IMR-90 (cell line): Measurements from ENCODE around the gene FNDC4. TPM values are rescaled to one million over a fixed set of nuclear protein-coding genes. Genes with fewer than 3 reads are reported as not detected.

Source experiments
- ATAC-seq: fragments of 200-7000 bp; cut with Tn5 transposase; 2 replicates; pipeline ENCODE4 v1.9.1; 2020; ENCODE audit warnings: low read depth, mild to moderate bottlenecking, moderate library complexity
- BruUV-seq: library from RNA; stranded (reverse); fragments of 400-500 nt; replicated peaks from 2 replicates; lab custom pipeline; 2021; lab: Mats Ljungman, UMichigan
- CTCF ChIA-PET: fragments of 300-600 bp; formaldehyde crosslinking; extraction: SDS; loops from one replicate; lab custom pipeline; 2021; ENCODE audit warnings: antibody characterized with exemption; lab: Yijun Ruan, JAX
- POLR2A ChIA-PET: fragments of 300-600 bp; sonication (Branson Sonifier 250); formaldehyde crosslinking; loops from one replicate; lab custom pipeline; 2022; ENCODE audit warnings: antibody characterized with exemption; ENCODE audit not compliant: unreplicated experiment; lab: Charles Lee
- DNase-seq: peaks from one replicate; pipeline ENCODE4 v3.0.0; 2013
- H2AFZ ChIP-seq: replicated peaks from 2 replicates; pipeline ENCODE3; 2013; ENCODE audit warnings: low read length, mild to moderate bottlenecking; ENCODE audit not compliant: poor library complexity
- H2AK5ac ChIP-seq: 2 replicates; pipeline ENCODE4 v1.6.1; 2013; ENCODE audit warnings: low read depth, low read length, inconsistent platforms
- H2AK9ac ChIP-seq: replicated peaks from 2 replicates; pipeline ENCODE3; 2013; ENCODE audit warnings: mild to moderate bottlenecking, low read depth, low read length, moderate library complexity; ENCODE audit not compliant: poor library complexity
- H2BK120ac ChIP-seq: 2 replicates; pipeline ENCODE4 v1.6.1; 2013; ENCODE audit warnings: low read depth, low read length, inconsistent platforms
- H2BK15ac ChIP-seq: 3 replicates; pipeline ENCODE4 v1.6.1; 2013; ENCODE audit warnings: low read depth, low read length, inconsistent platforms
- H2BK20ac ChIP-seq: 2 replicates; pipeline ENCODE4 v1.6.1; 2013; ENCODE audit warnings: low read depth, mild to moderate bottlenecking, inconsistent platforms, low read length, moderate library complexity
- H2BK5ac ChIP-seq: 2 replicates; pipeline ENCODE4 v1.6.1; 2013; ENCODE audit warnings: mild to moderate bottlenecking, low read depth, low read length, inconsistent platforms; ENCODE audit not compliant: poor library complexity, severe bottlenecking
- H3K14ac ChIP-seq: replicated peaks from 2 replicates; pipeline ENCODE4 v1.6.1; 2013; ENCODE audit warnings: low read depth, low read length, inconsistent platforms
- H3K18ac ChIP-seq: 2 replicates; pipeline ENCODE4 v1.6.1; 2013; ENCODE audit warnings: low read depth, low read length, control low read depth
- H3K23ac ChIP-seq: 2 replicates; pipeline ENCODE4 v1.6.1; 2013; ENCODE audit warnings: low read depth, low read length, inconsistent platforms
- H3K27ac ChIP-seq: 2 replicates; pipeline ENCODE4 v1.5.1; 2013; ENCODE audit warnings: mild to moderate bottlenecking, control low read depth, low read length; ENCODE audit not compliant: insufficient read depth
- H3K27me3 ChIP-seq: 2 replicates; pipeline ENCODE4 v1.6.1; 2013; ENCODE audit warnings: low read length; ENCODE audit not compliant: control insufficient read depth, insufficient read depth
- H3K36me3 ChIP-seq: 2 replicates; pipeline ENCODE4 v1.6.1; 2013; ENCODE audit warnings: low read length, mixed read lengths; ENCODE audit not compliant: control insufficient read depth, insufficient read depth
- H3K4ac ChIP-seq: 2 replicates; pipeline ENCODE4 v1.6.1; 2013; ENCODE audit warnings: low read depth, low read length, inconsistent platforms
- H3K4me1 ChIP-seq: 2 replicates; pipeline ENCODE4 v1.6.1; 2013; ENCODE audit warnings: low read length, mixed read lengths; ENCODE audit not compliant: control insufficient read depth, insufficient read depth
- H3K4me2 ChIP-seq: 2 replicates; pipeline ENCODE4 v1.6.1; 2013; ENCODE audit warnings: low read depth, mild to moderate bottlenecking, control low read depth, low read length, moderate library complexity
- H3K4me3 ChIP-seq: 2 replicates; pipeline ENCODE4 v1.5.1; 2013; ENCODE audit warnings: low read depth, mild to moderate bottlenecking, control low read depth, low read length, moderate library complexity; ENCODE audit not compliant: insufficient read depth
- H3K56ac ChIP-seq: 2 replicates; pipeline ENCODE4 v1.6.1; 2013; ENCODE audit warnings: low read length, inconsistent platforms; ENCODE audit not compliant: insufficient read depth; ENCODE audit errors: extremely low read depth
- H3K79me1 ChIP-seq, 2 experiments: 2 replicates each; pipeline ENCODE4 v1.6.1; 2013; ENCODE audit warnings: low read length in 2 of 2, inconsistent platforms in 1 of 2, low read depth in 1 of 2
- H3K9ac ChIP-seq: 2 replicates; pipeline ENCODE4 v1.6.1; 2013; ENCODE audit warnings: low read depth, low read length, control low read depth
- H3K9me1 ChIP-seq: 2 replicates; pipeline ENCODE4 v1.6.1; 2013; ENCODE audit warnings: low read length, inconsistent platforms; ENCODE audit not compliant: insufficient read depth
- H3K9me3 ChIP-seq: 2 replicates; pipeline ENCODE4 v1.6.1; 2013; ENCODE audit warnings: low read length; ENCODE audit not compliant: control insufficient read depth, insufficient read depth
- H4K20me1 ChIP-seq: 2 replicates; pipeline ENCODE4 v1.6.1; 2013; ENCODE audit warnings: low read length, inconsistent platforms; ENCODE audit not compliant: insufficient read depth
- H4K5ac ChIP-seq: 2 replicates; pipeline ENCODE4 v1.6.1; 2013; ENCODE audit warnings: mild to moderate bottlenecking, low read depth, low read length, control low read depth
- H4K8ac ChIP-seq, 2 experiments: 2 replicates each; pipeline ENCODE4 v1.6.1; 2013; ENCODE audit warnings: low read depth in 2 of 2, low read length in 2 of 2, control low read depth in 1 of 2, inconsistent platforms in 1 of 2
- H4K91ac ChIP-seq: 2 replicates; pipeline ENCODE4 v1.6.1; 2013; ENCODE audit warnings: low read depth, low read length, inconsistent platforms; ENCODE audit not compliant: insufficient read depth
- BHLHE40 ChIP-seq: fragments of 150-350 bp; IDR thresholded peaks from 2 replicates; pipeline ENCODE4 v1.6.1; 2016; ENCODE audit warnings: mild to moderate bottlenecking, low read depth, low read length
- CEBPB ChIP-seq: IDR thresholded peaks from 2 replicates; pipeline ENCODE4 v1.6.1; 2012; ENCODE audit warnings: low read depth, low read length, improper control_type of control experiment
- CHD1 ChIP-seq: IDR thresholded peaks from 2 replicates; pipeline ENCODE4 v1.6.1; 2012; ENCODE audit warnings: low read depth, low read length, improper control_type of control experiment
- ELK1 ChIP-seq: fragments of 150-350 bp; IDR thresholded peaks from 2 replicates; pipeline ENCODE4 v1.6.1; 2016; ENCODE audit warnings: low read depth, mild to moderate bottlenecking, low read length, moderate library complexity, borderline replicate concordance
- FOS ChIP-seq: fragments of 150-350 bp; IDR thresholded peaks from 2 replicates; pipeline ENCODE4 v1.6.1; 2016; ENCODE audit warnings: low read depth, low read length
- MAFK ChIP-seq: IDR thresholded peaks from 2 replicates; pipeline ENCODE4 v1.6.1; 2012; ENCODE audit warnings: low read depth, low read length, improper control_type of control experiment
- MXI1 ChIP-seq: IDR thresholded peaks from 2 replicates; pipeline ENCODE4 v1.6.1; 2012; ENCODE audit warnings: low read depth, mild to moderate bottlenecking, low read length, moderate library complexity, borderline replicate concordance
- NFE2L2 ChIP-seq: fragments of 150-350 bp; IDR thresholded peaks from 2 replicates; pipeline ENCODE4 v1.6.1; 2016; ENCODE audit warnings: low read depth, mild to moderate bottlenecking, low read length
- POLR2A ChIP-seq: IDR thresholded peaks from 2 replicates; pipeline ENCODE4 v1.6.1; 2012; ENCODE audit warnings: mild to moderate bottlenecking, low read depth, low read length
- RAD21 ChIP-seq: IDR thresholded peaks from 2 replicates; pipeline ENCODE4 v1.6.1; 2012; ENCODE audit warnings: low read length, improper control_type of control experiment
- RCOR1 ChIP-seq: IDR thresholded peaks from 2 replicates; pipeline ENCODE4 v1.6.1; 2012; ENCODE audit warnings: mild to moderate bottlenecking, low read length, improper control_type of control experiment; ENCODE audit not compliant: insufficient replicate concordance
- RFX5 ChIP-seq: IDR thresholded peaks from 2 replicates; pipeline ENCODE4 v1.8.0; 2012; ENCODE audit warnings: low read depth, mild to moderate bottlenecking, low read length, moderate library complexity
- SMC3 ChIP-seq: fragments of 150-350 bp; IDR thresholded peaks from 2 replicates; pipeline ENCODE4 v1.6.1; 2016; ENCODE audit warnings: low read depth, mild to moderate bottlenecking, antibody characterized with exemption, low read length, moderate library complexity
- USF2 ChIP-seq: fragments of 150-350 bp; IDR thresholded peaks from 2 replicates; pipeline ENCODE4 v1.6.1; 2017; ENCODE audit warnings: mild to moderate bottlenecking, antibody characterized with exemption, low read length, low read depth
- WGBS, 2 experiments: methylation state at CpG; one replicate each; pipeline versions ENCODE4 v1.1.5 to v1.1.7; 2013; ENCODE audit warnings: missing lambda C conversion rate in 2 of 2; ENCODE audit not compliant: insufficient read length in 1 of 2; ENCODE audit errors: extremely low coverage in 2 of 2; 5-methylcytosine and 5-hydroxymethylcytosine counted together
- dilution Hi-C: fragments of 300-500 bp; cut with HindIII; formaldehyde crosslinking; loops from one replicate; pipeline ENCODE4 v1.14.3; 2018; ENCODE audit warnings: low sequenced_read_pairs; ENCODE audit not compliant: unreplicated experiment
- in situ Hi-C: fragments of 300-500 bp; cut with MboI; formaldehyde crosslinking; loops from 3 replicates; pipeline ENCODE4 v1.14.3; 2019; ENCODE audit warnings: low sequenced_read_pairs, inconsistent platforms, mixed read lengths
- intact Hi-C: fragments of 100-400 bp; cut with micrococcal nuclease; formaldehyde crosslinking; loops from 2 replicates; pipeline ENCODE4 v1.10.0; 2022
- polyA plus RNA-seq, 3 experiments: library from polyadenylated mRNA; depleted of rRNA; stranded (reverse); fragments of >200 nt; gene quantifications; 2 replicates each; pipeline ENCODE4 v1.2.3, GENCODE V29; 2012; ENCODE audit warnings: low replicate concordance in 1 of 3
- total RNA-seq: library from RNA; depleted of rRNA; stranded (reverse); fragments of >200 nt; gene quantifications from 2 replicates; pipeline ENCODE4 v1.2.3, GENCODE V29; 2012
- TF ChIP-seq, protein P1 (sequence below): conservative IDR thresholded peaks from 2 replicates; pipeline ENCODE4 v1.5.1; 2012; ENCODE audit warnings: mild to moderate bottlenecking, low read depth, low read length, improper control_type of control experiment

FNDC4 gene
- total and polyA plus RNA-seq, 2 of the 4 experiments (the other 2 are of a cell fraction) = 7.3 to 11.1 TPM

DNA sequence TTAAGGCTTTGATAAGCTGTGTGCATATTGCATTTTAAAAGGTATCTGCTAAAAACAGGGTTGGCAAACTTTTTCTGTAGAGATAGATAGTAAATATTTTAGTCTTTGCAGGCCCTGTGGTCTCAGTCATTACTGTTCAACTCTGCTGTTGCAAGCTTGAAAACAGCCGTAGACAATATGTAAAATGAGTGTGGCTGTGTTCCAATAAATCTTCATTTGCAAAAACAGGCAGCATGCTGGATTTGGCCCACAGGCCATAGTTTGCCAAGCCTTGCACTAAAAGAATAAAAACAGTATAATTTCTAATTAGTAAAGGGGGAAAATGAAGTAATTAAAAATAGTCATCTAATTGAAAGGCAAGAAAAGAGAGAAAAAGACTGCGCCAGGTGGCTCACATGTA lies 37.0 kb upstream of the FNDC4 start:
- ChIA-PET CTCF (no interaction called here), POLR2A (no interaction called here)
- Histone ChIP-seq H3K4me1 (no peaks in the 10 kb centered on the region), H2BK5ac (no peak overlapping the region), H4K20me1 (no peaks in the 10 kb centered on the region), H2BK15ac (no peak overlapping the region), H3K27ac (no peak overlapping the region), H3K79me1 (no peaks in the 10 kb centered on the region), H3K9me1 (no peaks in the 10 kb centered on the region), H3K36me3 (no peaks in the 10 kb centered on the region), H4K5ac (no peak overlapping the region), H3K27me3 (peaks cover 6% of the 10 kb centered on the region), H2AK5ac (no peak overlapping the region), H4K8ac (no peak overlapping the region), H2AK9ac (no peak overlapping the region), H3K4ac (no peak overlapping the region), H3K18ac (no peak overlapping the region), H3K23ac (no peak overlapping the region), H3K4me2 (no peak overlapping the region), H2BK20ac (no peak overlapping the region), H3K9ac (no peak overlapping the region), H3K14ac (no peak overlapping the region), H3K56ac (no peak overlapping the region), H4K91ac (no peak overlapping the region), H2BK120ac (no peak overlapping the region), H3K9me3 (no peaks in the 10 kb centered on the region), H3K4me3 (no peak overlapping the region), H2AFZ (no peak overlapping the region)
- WGBS, 2 experiments = no CpG with 5 or more reads among the region's 2 CpGs
- intact Hi-C loops (no loop called here), in situ Hi-C loops (no loop called here), dilution Hi-C loops (no loop called here)
- BruUV-seq = no TSS peak
- DNase-seq (no peak), ATAC-seq (no peak)
- no peak for TF ChIP-seq BHLHE40
- TF ChIP-seq CHD1 = no peak
- no peak for TF ChIP-seq NFE2L2
- TF ChIP-seq CEBPB = no peak
- TF ChIP-seq SMC3 = no peak
- TF ChIP-seq RAD21 = no peak
- no peak for TF ChIP-seq FOS
- no peak for TF ChIP-seq USF2
- no peak for TF ChIP-seq ELK1
- TF ChIP-seq POLR2A = no peak
- TF ChIP-seq MAFK = no peak
- TF ChIP-seq, protein P1, sequence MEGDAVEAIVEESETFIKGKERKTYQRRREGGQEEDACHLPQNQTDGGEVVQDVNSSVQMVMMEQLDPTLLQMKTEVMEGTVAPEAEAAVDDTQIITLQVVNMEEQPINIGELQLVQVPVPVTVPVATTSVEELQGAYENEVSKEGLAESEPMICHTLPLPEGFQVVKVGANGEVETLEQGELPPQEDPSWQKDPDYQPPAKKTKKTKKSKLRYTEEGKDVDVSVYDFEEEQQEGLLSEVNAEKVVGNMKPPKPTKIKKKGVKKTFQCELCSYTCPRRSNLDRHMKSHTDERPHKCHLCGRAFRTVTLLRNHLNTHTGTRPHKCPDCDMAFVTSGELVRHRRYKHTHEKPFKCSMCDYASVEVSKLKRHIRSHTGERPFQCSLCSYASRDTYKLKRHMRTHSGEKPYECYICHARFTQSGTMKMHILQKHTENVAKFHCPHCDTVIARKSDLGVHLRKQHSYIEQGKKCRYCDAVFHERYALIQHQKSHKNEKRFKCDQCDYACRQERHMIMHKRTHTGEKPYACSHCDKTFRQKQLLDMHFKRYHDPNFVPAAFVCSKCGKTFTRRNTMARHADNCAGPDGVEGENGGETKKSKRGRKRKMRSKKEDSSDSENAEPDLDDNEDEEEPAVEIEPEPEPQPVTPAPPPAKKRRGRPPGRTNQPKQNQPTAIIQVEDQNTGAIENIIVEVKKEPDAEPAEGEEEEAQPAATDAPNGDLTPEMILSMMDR = no peak
- TF ChIP-seq RFX5 = no peak
- TF ChIP-seq RCOR1 = no peak
- no peak for TF ChIP-seq MXI1
